ENCODE data around the gene LAIR2.

The LAIR2 gene

DNA sequence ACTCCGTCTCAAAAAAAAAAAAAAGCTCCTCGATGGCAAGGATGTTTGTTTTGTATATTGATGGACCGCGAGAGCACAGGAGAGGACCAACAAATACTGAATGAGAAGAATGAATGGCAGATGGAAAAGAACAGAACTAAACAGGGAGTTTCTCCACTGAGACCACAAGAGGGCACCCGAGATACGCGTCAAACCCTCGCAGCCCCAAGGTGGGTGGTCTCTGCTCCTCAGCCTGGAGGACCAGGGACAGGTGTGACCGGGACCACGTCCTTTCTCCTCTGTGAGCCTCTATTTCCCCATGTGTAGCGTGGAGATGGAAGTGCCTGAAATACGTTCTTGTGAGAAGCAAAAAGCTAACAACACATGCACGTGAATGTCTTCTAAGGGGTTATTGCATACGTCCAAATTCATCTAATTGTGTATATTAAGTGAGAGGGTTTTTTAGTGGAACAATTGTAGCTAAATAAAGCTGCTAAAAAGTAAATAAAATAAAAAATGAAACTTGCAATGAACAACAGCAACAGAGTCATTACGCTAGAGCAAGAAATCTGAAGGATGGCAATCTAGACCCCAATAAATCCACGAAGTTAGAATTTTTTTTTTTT lies 21.2 kb upstream of the LAIR2 start:
- TF ChIP-seq, protein P1, sequence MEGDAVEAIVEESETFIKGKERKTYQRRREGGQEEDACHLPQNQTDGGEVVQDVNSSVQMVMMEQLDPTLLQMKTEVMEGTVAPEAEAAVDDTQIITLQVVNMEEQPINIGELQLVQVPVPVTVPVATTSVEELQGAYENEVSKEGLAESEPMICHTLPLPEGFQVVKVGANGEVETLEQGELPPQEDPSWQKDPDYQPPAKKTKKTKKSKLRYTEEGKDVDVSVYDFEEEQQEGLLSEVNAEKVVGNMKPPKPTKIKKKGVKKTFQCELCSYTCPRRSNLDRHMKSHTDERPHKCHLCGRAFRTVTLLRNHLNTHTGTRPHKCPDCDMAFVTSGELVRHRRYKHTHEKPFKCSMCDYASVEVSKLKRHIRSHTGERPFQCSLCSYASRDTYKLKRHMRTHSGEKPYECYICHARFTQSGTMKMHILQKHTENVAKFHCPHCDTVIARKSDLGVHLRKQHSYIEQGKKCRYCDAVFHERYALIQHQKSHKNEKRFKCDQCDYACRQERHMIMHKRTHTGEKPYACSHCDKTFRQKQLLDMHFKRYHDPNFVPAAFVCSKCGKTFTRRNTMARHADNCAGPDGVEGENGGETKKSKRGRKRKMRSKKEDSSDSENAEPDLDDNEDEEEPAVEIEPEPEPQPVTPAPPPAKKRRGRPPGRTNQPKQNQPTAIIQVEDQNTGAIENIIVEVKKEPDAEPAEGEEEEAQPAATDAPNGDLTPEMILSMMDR (IDR thresholded peaks at IDR 0.05; ENCODE audit: low read depth, low read length, missing control alignments) = peak; percentile 78
- H3K4me3 ChIP-seq (ENCODE audit: low read depth, low read length) = no peak overlapping the region
- no peak for DNase-seq (ENCODE audit: low read depth)
- in situ Hi-C loops (cut with HindIII; ENCODE audit: low sequenced_read_pairs) = no loop called here

DNA sequence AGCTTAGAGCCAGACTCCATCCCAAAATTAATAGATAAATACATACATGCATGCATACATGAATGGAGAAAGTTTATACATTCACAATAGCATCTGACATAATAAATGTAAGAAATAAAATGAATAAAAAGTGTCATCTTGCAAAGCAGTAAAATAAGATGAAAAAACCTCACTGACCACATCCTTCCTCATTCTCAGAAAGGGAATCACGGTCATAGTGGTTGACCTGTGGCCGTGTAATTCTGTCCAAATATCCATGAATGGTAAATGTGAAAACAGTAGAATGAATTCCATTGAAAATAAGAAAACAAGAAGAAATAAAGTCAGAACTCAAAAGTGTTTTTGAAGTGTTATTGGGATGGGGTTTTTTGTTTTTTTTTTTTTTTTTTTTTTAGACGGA lies 19.7 kb upstream of the LAIR2 start:
- no peak for DNase-seq (ENCODE audit: low read depth)
- in situ Hi-C loops (cut with HindIII; ENCODE audit: low sequenced_read_pairs) = no loop called here
- TF ChIP-seq, protein P1 (IDR thresholded peaks at IDR 0.05; ENCODE audit: low read depth, low read length, missing control alignments) = no peak
- H3K4me3 ChIP-seq (ENCODE audit: low read depth, low read length) = no peak overlapping the region

DNA sequence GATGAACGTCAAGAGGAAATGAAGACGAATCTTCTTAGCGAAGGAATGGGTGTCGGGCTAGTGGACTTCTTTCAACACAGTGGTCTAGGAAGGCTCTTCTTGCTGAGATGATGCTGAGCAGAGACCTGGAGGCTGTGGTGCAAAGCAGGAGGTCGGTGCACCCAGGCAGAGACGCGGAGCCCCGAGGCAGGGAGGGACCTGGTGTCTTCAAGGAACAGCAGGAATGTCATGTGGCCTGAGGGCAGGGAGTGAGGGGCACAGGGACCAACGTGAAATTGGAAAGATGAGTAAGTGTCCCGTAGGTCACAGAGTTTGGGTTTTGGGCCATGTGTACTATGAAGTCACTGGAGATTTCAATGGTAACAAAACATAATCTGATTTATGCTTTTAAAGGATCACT lies 18.2 kb upstream of the LAIR2 start:
- no peak overlapping the region for H3K4me3 ChIP-seq (ENCODE audit: low read depth, low read length)
- DNase-seq (ENCODE audit: low read depth) = no peak
- TF ChIP-seq, protein P1 (IDR thresholded peaks at IDR 0.05; ENCODE audit: low read depth, low read length, missing control alignments) = no peak
- in situ Hi-C loops (cut with HindIII; ENCODE audit: low sequenced_read_pairs) = no loop called here

GRCh38 chr19:54485851-54486250 lies 16.8 kb upstream of the LAIR2 start:
- DNase-seq (ENCODE audit: low read depth) = no peak
- no peak overlapping the region for H3K4me3 ChIP-seq (ENCODE audit: low read depth, low read length)
- in situ Hi-C loops (cut with HindIII; ENCODE audit: low sequenced_read_pairs) = no loop called here
- TF ChIP-seq, protein P1 (IDR thresholded peaks at IDR 0.05; ENCODE audit: low read depth, low read length, missing control alignments) = no peak

DNA sequence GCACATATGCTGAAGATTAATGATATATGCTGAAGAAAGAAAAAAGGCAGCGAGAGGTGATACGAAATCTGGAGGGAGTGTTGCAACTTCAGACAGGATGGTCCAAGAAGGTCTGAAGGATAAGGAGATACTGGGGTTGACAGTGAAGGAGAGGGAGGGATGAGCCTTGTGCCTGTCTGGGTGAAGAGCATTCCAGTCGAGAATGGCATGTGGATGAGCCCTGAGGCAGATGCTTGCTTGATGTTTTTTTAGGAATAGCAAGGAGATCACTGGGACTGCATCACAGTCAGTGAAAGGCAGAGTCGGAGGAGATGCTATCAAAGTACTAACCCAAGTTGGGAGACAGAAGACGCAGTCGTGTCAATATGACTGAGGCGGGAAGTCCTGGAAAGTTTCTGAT lies 13.3 kb upstream of the LAIR2 start:
- TF ChIP-seq, protein P1 (IDR thresholded peaks at IDR 0.05; ENCODE audit: low read depth, low read length, missing control alignments) = no peak
- H3K4me3 ChIP-seq (ENCODE audit: low read depth, low read length) = no peak overlapping the region
- DNase-seq (ENCODE audit: low read depth) = no peak
- in situ Hi-C loops (cut with HindIII; ENCODE audit: low sequenced_read_pairs) = no loop called here

- in situ Hi-C loops (cut with HindIII; ENCODE audit: low sequenced_read_pairs) = no loop called here
- DNase-seq (ENCODE audit: low read depth) = no peak
- no peak overlapping the region for H3K4me3 ChIP-seq (ENCODE audit: low read depth, low read length)
- TF ChIP-seq, protein P1 (IDR thresholded peaks at IDR 0.05; ENCODE audit: low read depth, low read length, missing control alignments) = no peak
Measured at GRCh38 chr19:54489766-54490165, 12.9 kb upstream of the LAIR2 start.
